Neural crest cell (in vitro differentiated cells): ENCODE measurements around the gene DDX41. TPM values are rescaled to one million over a fixed set of nuclear protein-coding genes. Genes with fewer than 3 reads are reported as not detected.

Experiments
- DNase-seq: peaks from one replicate; pipeline ENCODE4 v3.0.0; 2021; ENCODE audit warnings: low read depth, mixed read lengths, low spot score
- H3K27ac Mint-ChIP-seq: one replicate; pipeline ENCODE4 v1.8.0; 2021; ENCODE audit warnings: mild to moderate bottlenecking, mixed read lengths; ENCODE audit not compliant: unreplicated experiment
- H3K27me3 Mint-ChIP-seq: 2 replicates; pipeline ENCODE4 v1.8.0; 2021; ENCODE audit warnings: low read depth, mild to moderate bottlenecking, mixed read lengths
- H3K36me3 Mint-ChIP-seq: 2 replicates; pipeline ENCODE4 v1.8.0; 2021; ENCODE audit warnings: low read depth, mild to moderate bottlenecking, mixed read lengths
- H3K4me1 Mint-ChIP-seq: 2 replicates; pipeline ENCODE4 v1.8.0; 2021; ENCODE audit warnings: mixed read lengths
- H3K4me3 Mint-ChIP-seq: one replicate; pipeline ENCODE4 v1.8.0; 2021; ENCODE audit warnings: mild to moderate bottlenecking, mixed read lengths
- H3K9me3 Mint-ChIP-seq: 2 replicates; pipeline ENCODE4 v1.8.0; 2021; ENCODE audit warnings: mixed read lengths
- total RNA-seq: library from RNA; stranded (reverse); gene quantifications from 2 replicates; pipeline ENCODE4 v1.2.1, GENCODE V29; 2021
- TF ChIP-seq, protein P1 (sequence below): fragments of 200-600 bp; sonication (generic); conservative IDR thresholded peaks from 2 replicates; pipeline ENCODE4 v1.5.0; 2021; ENCODE audit warnings: antibody characterized with exemption, mild to moderate bottlenecking

The DDX41 gene
- total RNA-seq, 1 donor from 2014 or later: 130 TPM

GRCh38 chr5:177524941-177525655, 8.3 kb upstream of the DDX41 start:
- Mint-ChIP-seq H3K4me3 (peak overlapping the region; percentile 23), H3K36me3 (peaks cover 9% of the 10 kb centered on the region), H3K27ac (no peak overlapping the region), H3K4me1 (no peaks in the 10 kb centered on the region), H3K9me3 (no peaks in the 10 kb centered on the region), H3K27me3 (no peaks in the 10 kb centered on the region)
- TF ChIP-seq, protein P1, sequence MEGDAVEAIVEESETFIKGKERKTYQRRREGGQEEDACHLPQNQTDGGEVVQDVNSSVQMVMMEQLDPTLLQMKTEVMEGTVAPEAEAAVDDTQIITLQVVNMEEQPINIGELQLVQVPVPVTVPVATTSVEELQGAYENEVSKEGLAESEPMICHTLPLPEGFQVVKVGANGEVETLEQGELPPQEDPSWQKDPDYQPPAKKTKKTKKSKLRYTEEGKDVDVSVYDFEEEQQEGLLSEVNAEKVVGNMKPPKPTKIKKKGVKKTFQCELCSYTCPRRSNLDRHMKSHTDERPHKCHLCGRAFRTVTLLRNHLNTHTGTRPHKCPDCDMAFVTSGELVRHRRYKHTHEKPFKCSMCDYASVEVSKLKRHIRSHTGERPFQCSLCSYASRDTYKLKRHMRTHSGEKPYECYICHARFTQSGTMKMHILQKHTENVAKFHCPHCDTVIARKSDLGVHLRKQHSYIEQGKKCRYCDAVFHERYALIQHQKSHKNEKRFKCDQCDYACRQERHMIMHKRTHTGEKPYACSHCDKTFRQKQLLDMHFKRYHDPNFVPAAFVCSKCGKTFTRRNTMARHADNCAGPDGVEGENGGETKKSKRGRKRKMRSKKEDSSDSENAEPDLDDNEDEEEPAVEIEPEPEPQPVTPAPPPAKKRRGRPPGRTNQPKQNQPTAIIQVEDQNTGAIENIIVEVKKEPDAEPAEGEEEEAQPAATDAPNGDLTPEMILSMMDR: no peak
- no peak for DNase-seq

GRCh38 chr5:177524539-177524900, 7.8 kb upstream of the DDX41 start:
- no peak overlapping the region for H3K4me3 Mint-ChIP-seq
- H3K27me3 Mint-ChIP-seq: no peaks in the 10 kb centered on the region
- peaks cover 9% of the 10 kb centered on the region for H3K36me3 Mint-ChIP-seq
- H3K27ac Mint-ChIP-seq: no peak overlapping the region
- no peak for DNase-seq
- H3K4me1 Mint-ChIP-seq: no peaks in the 10 kb centered on the region
- TF ChIP-seq, protein P1: no peak
- H3K9me3 Mint-ChIP-seq: no peaks in the 10 kb centered on the region

- TF ChIP-seq, protein P1: no peak
- H3K4me3 Mint-ChIP-seq: no peak overlapping the region
- no peaks in the 10 kb centered on the region for H3K27me3 Mint-ChIP-seq
- peaks cover 6% of the 10 kb centered on the region for H3K36me3 Mint-ChIP-seq
- H3K9me3 Mint-ChIP-seq: no peaks in the 10 kb centered on the region
- no peak for DNase-seq
- H3K27ac Mint-ChIP-seq: no peak overlapping the region
- no peaks in the 10 kb centered on the region for H3K4me1 Mint-ChIP-seq
These were observed 7.2 kb upstream of the DDX41 start for GRCh38 chr5:177523711-177524538.

DNA sequence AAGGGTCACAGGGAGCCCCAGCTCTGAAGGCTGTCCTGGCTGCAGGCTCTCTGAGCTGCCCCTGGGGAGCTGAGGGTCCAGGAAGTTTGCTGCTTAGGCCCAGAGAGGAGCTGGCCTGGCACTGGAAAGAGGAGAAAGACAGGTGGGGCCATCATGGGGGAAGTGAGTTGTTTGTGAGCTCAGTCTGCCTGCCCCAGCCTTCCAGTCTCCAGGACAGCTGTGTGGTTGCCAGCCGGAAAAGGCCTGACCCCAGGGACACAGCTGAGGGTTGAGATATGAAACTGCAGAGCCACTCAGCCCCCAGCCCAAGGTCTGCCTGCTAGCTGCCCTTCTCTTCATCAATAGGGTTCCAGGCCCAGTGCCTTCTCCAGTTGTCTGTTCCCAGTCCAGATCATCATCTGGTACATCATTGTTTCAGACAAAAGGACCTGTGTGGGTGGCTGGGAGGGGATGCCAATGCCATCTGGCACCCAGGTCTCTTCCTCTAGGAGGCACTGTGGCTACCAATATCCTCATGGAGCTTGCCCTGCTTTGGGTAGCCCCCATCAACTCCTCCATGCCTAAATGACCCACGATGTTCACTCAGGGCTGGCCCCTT, 4.3 kb upstream of the DDX41 start:
- no peaks in the 10 kb centered on the region for H3K9me3 Mint-ChIP-seq
- peaks cover 2% of the 10 kb centered on the region for H3K27me3 Mint-ChIP-seq
- no peak overlapping the region for H3K27ac Mint-ChIP-seq
- DNase-seq: no peak
- H3K4me1 Mint-ChIP-seq: peaks cover 14% of the 10 kb centered on the region
- H3K4me3 Mint-ChIP-seq: peak overlapping the region; percentile 53
- H3K36me3 Mint-ChIP-seq: peaks cover 10% of the 10 kb centered on the region
- TF ChIP-seq, protein P1: no peak

GRCh38 chr5:177520271-177520670, 3.5 kb upstream of the DDX41 start:
- TF ChIP-seq, protein P1: no peak
- H3K27ac Mint-ChIP-seq: peak overlapping the region; percentile 86
- peak overlapping the region; percentile 53 for H3K4me3 Mint-ChIP-seq
- peaks cover 10% of the 10 kb centered on the region for H3K36me3 Mint-ChIP-seq
- DNase-seq: no peak
- no peaks in the 10 kb centered on the region for H3K9me3 Mint-ChIP-seq
- peaks cover 2% of the 10 kb centered on the region for H3K27me3 Mint-ChIP-seq
- H3K4me1 Mint-ChIP-seq: peaks cover 22% of the 10 kb centered on the region
